ENCODE measurements around the gene REEP1. TPM values are rescaled to one million over a fixed set of nuclear protein-coding genes. Genes with fewer than 3 reads are reported as not detected.

The REEP1 gene
- total and polyA plus RNA-seq, 9 of the 15 experiments (the other 6 are each of a cell fraction or from before 2014, with no cell fraction given): 0.11 to 0.67 (median 0.13) TPM

GRCh38 chr2:86170449-86170848 is 167.0 kb downstream of the REEP1 start:
- H3K27me3 ChIP-seq (ENCODE audit: control insufficient read depth in 2 of 2, insufficient read depth in 2 of 2, low read length in 2 of 2): no peaks in the 10 kb centered on the region
- no peak for FAIRE-seq
- H3K4me2 ChIP-seq (ENCODE audit: insufficient read depth, low read length): no peak overlapping the region
- no peak for TF ChIP-seq FOSL1 (tag; conservative IDR thresholded peaks at IDR 0.05)
- TF ChIP-seq TEAD4 (IDR thresholded peaks at IDR 0.05; ENCODE audit: low read length): no peak
- TF ChIP-seq TEAD4 (CRISPR knock-in tag; IDR thresholded peaks at IDR 0.05; ENCODE audit: borderline replicate concordance): no peak
- no peak for TF ChIP-seq TCF7L2 (IDR thresholded peaks at IDR 0.05; ENCODE audit: low read depth, low read length)
- TF ChIP-seq, protein P1, sequence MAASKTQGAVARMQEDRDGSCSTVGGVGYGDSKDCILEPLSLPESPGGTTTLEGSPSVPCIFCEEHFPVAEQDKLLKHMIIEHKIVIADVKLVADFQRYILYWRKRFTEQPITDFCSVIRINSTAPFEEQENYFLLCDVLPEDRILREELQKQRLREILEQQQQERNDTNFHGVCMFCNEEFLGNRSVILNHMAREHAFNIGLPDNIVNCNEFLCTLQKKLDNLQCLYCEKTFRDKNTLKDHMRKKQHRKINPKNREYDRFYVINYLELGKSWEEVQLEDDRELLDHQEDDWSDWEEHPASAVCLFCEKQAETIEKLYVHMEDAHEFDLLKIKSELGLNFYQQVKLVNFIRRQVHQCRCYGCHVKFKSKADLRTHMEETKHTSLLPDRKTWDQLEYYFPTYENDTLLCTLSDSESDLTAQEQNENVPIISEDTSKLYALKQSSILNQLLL (CRISPR knock-in tag; IDR thresholded peaks at IDR 0.05; ENCODE audit: borderline replicate concordance): no peak
- TF ChIP-seq ZNF764 (CRISPR knock-in tag; IDR thresholded peaks at IDR 0.05; ENCODE audit: low read depth): no peak
- no peak for TF ChIP-seq ZNF280B (CRISPR knock-in tag; IDR thresholded peaks at IDR 0.05)
- no peak for TF ChIP-seq POLR2AphosphoS2 (IDR thresholded peaks at IDR 0.05; ENCODE audit: low read length)
- no peak for TF ChIP-seq NFIC (IDR thresholded peaks at IDR 0.05)
- TF ChIP-seq ZNF695 (CRISPR knock-in tag; IDR thresholded peaks at IDR 0.05): no peak
- TF ChIP-seq ZNF324 (CRISPR knock-in tag; IDR thresholded peaks at IDR 0.05): no peak
- TF ChIP-seq MCM3 (IDR thresholded peaks at IDR 0.05): no peak
- no peak for TF ChIP-seq MAFF (IDR thresholded peaks at IDR 0.05; ENCODE audit: low read length)
- no peak for TF ChIP-seq PML (IDR thresholded peaks at IDR 0.05; ENCODE audit: low read length)
- TF ChIP-seq, protein P2, sequence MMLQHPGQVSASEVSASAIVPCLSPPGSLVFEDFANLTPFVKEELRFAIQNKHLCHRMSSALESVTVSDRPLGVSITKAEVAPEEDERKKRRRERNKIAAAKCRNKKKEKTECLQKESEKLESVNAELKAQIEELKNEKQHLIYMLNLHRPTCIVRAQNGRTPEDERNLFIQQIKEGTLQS (IDR thresholded peaks at IDR 0.05): no peak
- TF ChIP-seq, protein P2 (CRISPR knock-in tag; conservative IDR thresholded peaks at IDR 0.05): no peak
- TF ChIP-seq, protein P3, sequence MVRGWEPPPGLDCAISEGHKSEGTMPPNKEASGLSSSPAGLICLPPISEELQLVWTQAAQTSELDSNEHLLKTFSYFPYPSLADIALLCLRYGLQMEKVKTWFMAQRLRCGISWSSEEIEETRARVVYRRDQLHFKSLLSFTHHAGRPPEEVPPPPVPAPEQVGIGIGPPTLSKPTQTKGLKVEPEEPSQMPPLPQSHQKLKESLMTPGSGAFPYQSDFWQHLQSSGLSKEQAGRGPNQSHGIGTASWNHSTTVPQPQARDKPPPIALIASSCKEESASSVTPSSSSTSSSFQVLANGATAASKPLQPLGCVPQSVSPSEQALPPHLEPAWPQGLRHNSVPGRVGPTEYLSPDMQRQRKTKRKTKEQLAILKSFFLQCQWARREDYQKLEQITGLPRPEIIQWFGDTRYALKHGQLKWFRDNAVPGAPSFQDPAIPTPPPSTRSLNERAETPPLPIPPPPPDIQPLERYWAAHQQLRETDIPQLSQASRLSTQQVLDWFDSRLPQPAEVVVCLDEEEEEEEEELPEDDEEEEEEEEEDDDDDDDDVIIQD (CRISPR knock-in tag; IDR thresholded peaks at IDR 0.05): no peak
- no peak for TF ChIP-seq GTF2A2 (tag; IDR thresholded peaks at IDR 0.05)
- TF ChIP-seq, protein P4, sequence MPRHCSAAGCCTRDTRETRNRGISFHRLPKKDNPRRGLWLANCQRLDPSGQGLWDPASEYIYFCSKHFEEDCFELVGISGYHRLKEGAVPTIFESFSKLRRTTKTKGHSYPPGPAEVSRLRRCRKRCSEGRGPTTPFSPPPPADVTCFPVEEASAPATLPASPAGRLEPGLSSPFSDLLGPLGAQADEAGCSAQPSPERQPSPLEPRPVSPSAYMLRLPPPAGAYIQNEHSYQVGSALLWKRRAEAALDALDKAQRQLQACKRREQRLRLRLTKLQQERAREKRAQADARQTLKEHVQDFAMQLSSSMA (CRISPR knock-in tag; IDR thresholded peaks at IDR 0.05): no peak
- 93% methylated on average over 4 of the region's 4 CpGs for WGBS (ENCODE audit: insufficient coverage, low coverage, missing lambda C conversion rate)
- CTCF ChIA-PET (ENCODE audit: low intra/inter-chr PET ratio): no interaction called here
- BruUV-seq (replicated peaks): no TSS peak
- no peak overlapping the region for H3K27ac ChIP-seq (ENCODE audit: extremely low read depth, low read depth, low read length)
- H3K4me1 ChIP-seq (replicated peaks in 1 of 2; ENCODE audit: control insufficient read depth in 2 of 2, insufficient read depth in 2 of 2, low read length in 2 of 2): no peaks in the 10 kb centered on the region
- no peak overlapping the region for H2AFZ ChIP-seq (ENCODE audit: low read depth, low read length)
- in situ Hi-C loops (cut with MboI): no loop called here
- POLR2A ChIA-PET: interaction anchor here (0.6 to 2.1 kb wide), 3 partner anchors 25 to 278 kb away, joined by 3 to 10 read pairs (median 3); partner anchors contain the start of gene IMMT
- intact Hi-C loops (cut with micrococcal nuclease): no loop called here
- no peaks in the 10 kb centered on the region for H3K9me3 ChIP-seq (replicated peaks; ENCODE audit: control insufficient read depth, insufficient read depth, low read depth, low read length)
- peaks cover 88% of the 10 kb centered on the region for H3K36me3 ChIP-seq (ENCODE audit: control insufficient read depth, insufficient read depth, low read length)
- no peak for ATAC-seq
- peaks cover 16% of the 10 kb centered on the region for H3K79me2 ChIP-seq (ENCODE audit: control insufficient read depth, insufficient read depth, low read length)
- H3K9me1 ChIP-seq (ENCODE audit: control insufficient read depth, insufficient read depth, low read length): no peaks in the 10 kb centered on the region
- no peak overlapping the region for H3K9ac ChIP-seq (ENCODE audit: insufficient read depth in 1 of 2, low read depth in 2 of 2, low read length in 2 of 2)
- H3K4me3 ChIP-seq: no peak overlapping the region
- no peak for DNase-seq (ENCODE audit: extremely low read depth in 1 of 4, low spot score in 3 of 4)
- H4K20me1 ChIP-seq (replicated peaks; ENCODE audit: control insufficient read depth, insufficient read depth, low read length): no peaks in the 10 kb centered on the region
